PC-3 (cell line): ENCODE measurements around the gene RETREG1. TPM values are rescaled to one million over a fixed set of nuclear protein-coding genes. Genes with fewer than 3 reads are reported as not detected.

Experiments used
- ATAC-seq: fragments of 200-7000 bp; cut with Tn5 transposase; 2 replicates; pipeline ENCODE4 v1.9.1; 2020; ENCODE audit warnings: mild to moderate bottlenecking, moderate library complexity
- BruUV-seq: library from RNA; stranded (reverse); fragments of 400-500 nt; replicated peaks from 2 replicates; lab custom pipeline; 2021; lab: Mats Ljungman, UMichigan
- CTCF ChIA-PET: fragments of 300-600 bp; sonication (Branson Sonifier 250); formaldehyde crosslinking; loops from one replicate; lab custom pipeline; 2022; ENCODE audit warnings: antibody characterized with exemption; lab: Charles Lee
- POLR2A ChIA-PET: fragments of 300-600 bp; sonication (Branson Sonifier 250); formaldehyde crosslinking; loops from one replicate; lab custom pipeline; 2022; ENCODE audit warnings: antibody characterized with exemption; ENCODE audit not compliant: unreplicated experiment; lab: Charles Lee
- DNase-seq: peaks from one replicate; pipeline ENCODE4 v3.0.0-alpha.2; 2015
- H2AFZ ChIP-seq: fragments of 300-600 bp; sonication (generic); 2 replicates; pipeline ENCODE4 v1.6.0; 2016; ENCODE audit warnings: antibody characterized with exemption, low read length
- H3F3A ChIP-seq: fragments of 300-600 bp; sonication (generic); one replicate; pipeline ENCODE4 v1.6.0; 2017; ENCODE audit warnings: antibody characterized with exemption, low read length, control low read depth, mild to moderate bottlenecking; ENCODE audit not compliant: unreplicated experiment
- H3K27ac ChIP-seq: fragments of 300-600 bp; sonication (generic); 2 replicates; pipeline ENCODE4 v1.5.1; 2016; ENCODE audit warnings: mild to moderate bottlenecking, low read length
- H3K27me3 ChIP-seq: fragments of 300-600 bp; sonication (generic); 2 replicates; pipeline ENCODE4 v1.6.1; 2016; ENCODE audit warnings: low read length, mixed read lengths
- H3K36me3 ChIP-seq: fragments of 300-600 bp; sonication (generic); 2 replicates; pipeline ENCODE4 v1.6.1; 2016; ENCODE audit warnings: low read depth, mixed run types, low read length, mixed read lengths
- H3K4me1 ChIP-seq: fragments of 300-600 bp; sonication (generic); 2 replicates; pipeline ENCODE4 v1.5.1; 2016; ENCODE audit warnings: low read length; ENCODE audit not compliant: insufficient read depth
- H3K4me2 ChIP-seq: fragments of 300-600 bp; sonication (generic); 2 replicates; pipeline ENCODE4 v1.6.0; 2016; ENCODE audit warnings: low read length
- H3K4me3 ChIP-seq: fragments of 300-600 bp; sonication (generic); 2 replicates; pipeline ENCODE4 v1.5.1; 2016; ENCODE audit warnings: mild to moderate bottlenecking, low read length, mixed read lengths
- H3K79me2 ChIP-seq: fragments of 300-600 bp; sonication (generic); 2 replicates; pipeline ENCODE4 v1.6.1; 2017; ENCODE audit warnings: low read length, mixed read lengths
- H3K9ac ChIP-seq: fragments of 300-600 bp; sonication (generic); 2 replicates; pipeline ENCODE4 v1.6.0; 2016; ENCODE audit warnings: mild to moderate bottlenecking, low read length
- H3K9me2 ChIP-seq: fragments of 300-600 bp; sonication (generic); replicated peaks from 2 replicates; pipeline ENCODE4 v1.6.1; 2016; ENCODE audit warnings: mixed run types, low read length, mixed read lengths
- H3K9me3 ChIP-seq: fragments of 300-600 bp; sonication (generic); 2 replicates; pipeline ENCODE4 v1.6.1; 2016; ENCODE audit warnings: low read length, mixed read lengths
- H4K20me1 ChIP-seq: fragments of 300-600 bp; sonication (generic); 2 replicates; pipeline ENCODE4 v1.6.1; 2016; ENCODE audit warnings: low read length, mixed read lengths
- EZH2 ChIP-seq: fragments of 300-600 bp; sonication (generic); IDR thresholded peaks from one replicate; pipeline ENCODE4 v1.6.1; 2017; ENCODE audit warnings: antibody characterized with exemption, mild to moderate bottlenecking, low read length; ENCODE audit not compliant: unreplicated experiment
- EZH2phosphoT487 ChIP-seq: fragments of 300-600 bp; sonication (generic); IDR thresholded peaks from 2 replicates; pipeline ENCODE4 v1.6.1; 2018; ENCODE audit warnings: mild to moderate bottlenecking, antibody characterized with exemption, low read length, borderline replicate concordance
- intact Hi-C: fragments of 100-400 bp; cut with micrococcal nuclease; formaldehyde crosslinking; loops from 2 replicates; pipeline ENCODE4 v1.9.0; 2023
- total RNA-seq: library from RNA; depleted of rRNA; stranded (reverse); fragments of >200 nt; gene quantifications from 2 replicates; pipeline ENCODE4 v1.2.3, GENCODE V29; 2014
- TF ChIP-seq, protein P1 (sequence below): fragments of 300-600 bp; sonication (generic); conservative IDR thresholded peaks from 2 replicates; pipeline ENCODE4 v1.5.1; 2017; ENCODE audit warnings: antibody characterized with exemption, low read depth, mild to moderate bottlenecking, low read length

Gene RETREG1
- total RNA-seq, 1 experiment from 2014 or later = 1.7 TPM

GRCh38 chr5:16489322-16489791 is 127.4 kb downstream of the RETREG1 start:
- Histone ChIP-seq H3K4me2 (no peak overlapping the region), H3K4me1 (no peaks in the 10 kb centered on the region), H3F3A (no peaks in the 10 kb centered on the region), H3K79me2 (no peaks in the 10 kb centered on the region), H4K20me1 (no peaks in the 10 kb centered on the region), H2AFZ (no peak overlapping the region), H3K9me2 (no peaks in the 10 kb centered on the region), H3K36me3 (no peaks in the 10 kb centered on the region), H3K27me3 (no peaks in the 10 kb centered on the region), H3K9ac (no peak overlapping the region), H3K4me3 (no peak overlapping the region), H3K27ac (no peak overlapping the region), H3K9me3 (no peaks in the 10 kb centered on the region)
- peak; percentile 84 for DNase-seq
- intact Hi-C loops = loop anchor here (1.0 to 5.0 kb wide), 3 partner anchors 61 to 713 kb away; no protein-coding TSS in a partner anchor
- peak; percentile 85 for ATAC-seq
- ChIA-PET POLR2A (no interaction called here), CTCF (no interaction called here)
- BruUV-seq = no TSS peak
- no peak for TF ChIP-seq EZH2phosphoT487
- TF ChIP-seq, protein P1, sequence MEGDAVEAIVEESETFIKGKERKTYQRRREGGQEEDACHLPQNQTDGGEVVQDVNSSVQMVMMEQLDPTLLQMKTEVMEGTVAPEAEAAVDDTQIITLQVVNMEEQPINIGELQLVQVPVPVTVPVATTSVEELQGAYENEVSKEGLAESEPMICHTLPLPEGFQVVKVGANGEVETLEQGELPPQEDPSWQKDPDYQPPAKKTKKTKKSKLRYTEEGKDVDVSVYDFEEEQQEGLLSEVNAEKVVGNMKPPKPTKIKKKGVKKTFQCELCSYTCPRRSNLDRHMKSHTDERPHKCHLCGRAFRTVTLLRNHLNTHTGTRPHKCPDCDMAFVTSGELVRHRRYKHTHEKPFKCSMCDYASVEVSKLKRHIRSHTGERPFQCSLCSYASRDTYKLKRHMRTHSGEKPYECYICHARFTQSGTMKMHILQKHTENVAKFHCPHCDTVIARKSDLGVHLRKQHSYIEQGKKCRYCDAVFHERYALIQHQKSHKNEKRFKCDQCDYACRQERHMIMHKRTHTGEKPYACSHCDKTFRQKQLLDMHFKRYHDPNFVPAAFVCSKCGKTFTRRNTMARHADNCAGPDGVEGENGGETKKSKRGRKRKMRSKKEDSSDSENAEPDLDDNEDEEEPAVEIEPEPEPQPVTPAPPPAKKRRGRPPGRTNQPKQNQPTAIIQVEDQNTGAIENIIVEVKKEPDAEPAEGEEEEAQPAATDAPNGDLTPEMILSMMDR = peak; percentile 99

- no TSS peak for BruUV-seq
- Histone ChIP-seq H4K20me1 (no peaks in the 10 kb centered on the region), H3K4me2 (no peak overlapping the region), H3K27me3 (no peaks in the 10 kb centered on the region), H3K4me1 (peaks cover 19% of the 10 kb centered on the region), H3K9me3 (no peaks in the 10 kb centered on the region), H3F3A (no peaks in the 10 kb centered on the region), H3K79me2 (no peaks in the 10 kb centered on the region), H2AFZ (no peak overlapping the region), H3K27ac (no peak overlapping the region), H3K4me3 (no peak overlapping the region), H3K9me2 (no peaks in the 10 kb centered on the region), H3K9ac (no peak overlapping the region), H3K36me3 (no peaks in the 10 kb centered on the region)
- intact Hi-C loops = loop anchor here (5.0 kb wide), 1 partner anchor 715 kb away; no protein-coding TSS in a partner anchor
- ATAC-seq = no peak
- CTCF ChIA-PET = no interaction called here
- TF ChIP-seq EZH2phosphoT487 = no peak
- TF ChIP-seq, protein P1 = no peak
- no peak for TF ChIP-seq EZH2
- DNase-seq = no peak
- POLR2A ChIA-PET = no interaction called here
Measured at GRCh38 chr5:16487456-16487855, 129.3 kb downstream of the RETREG1 start.

DNA sequence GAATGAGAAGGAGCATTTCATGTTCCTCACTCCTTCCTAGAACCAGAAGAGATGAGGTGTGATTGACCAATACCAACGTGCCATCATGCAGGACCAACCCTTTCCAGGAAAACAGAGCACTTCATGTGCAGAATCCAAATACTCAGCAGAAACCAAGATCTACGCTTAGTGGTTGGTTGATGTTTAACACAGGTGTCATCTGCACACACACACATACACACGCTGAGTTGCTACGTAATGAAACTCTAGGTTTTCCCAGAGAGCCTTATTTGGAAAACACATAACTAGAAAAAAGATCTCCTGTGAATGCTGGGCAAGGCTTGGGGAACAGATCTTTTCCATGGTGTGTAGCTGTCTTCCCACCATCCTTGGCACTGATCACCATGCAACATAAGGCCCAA is 130.1 kb downstream of the RETREG1 start:
- TF ChIP-seq EZH2 (no peak), EZH2phosphoT487 (no peak)
- TF ChIP-seq, protein P1 = no peak
- ChIA-PET CTCF (no interaction called here), POLR2A (no interaction called here)
- H3K4me2 ChIP-seq = no peak overlapping the region
- BruUV-seq = no TSS peak
- no peak overlapping the region for H3K4me3 ChIP-seq
- H3K79me2 ChIP-seq = no peaks in the 10 kb centered on the region
- DNase-seq = no peak
- no peak overlapping the region for H3K27ac ChIP-seq
- no peak overlapping the region for H3K9ac ChIP-seq
- no peaks in the 10 kb centered on the region for H3K36me3 ChIP-seq
- no peak for ATAC-seq
- H3K9me3 ChIP-seq = no peaks in the 10 kb centered on the region
- H3K27me3 ChIP-seq = no peaks in the 10 kb centered on the region
- no peak overlapping the region for H2AFZ ChIP-seq
- no peaks in the 10 kb centered on the region for H3F3A ChIP-seq
- no peaks in the 10 kb centered on the region for H4K20me1 ChIP-seq
- H3K4me1 ChIP-seq = peaks cover 21% of the 10 kb centered on the region
- intact Hi-C loops = loop anchor here (5.0 kb wide), 1 partner anchor 716 kb away; no protein-coding TSS in a partner anchor
- no peaks in the 10 kb centered on the region for H3K9me2 ChIP-seq
